ENCODE results near the gene EFEMP1. TPM values are rescaled to one million over a fixed set of nuclear protein-coding genes. Genes with fewer than 3 reads are reported as not detected.

EFEMP1 gene
- total and polyA plus RNA-seq, 2 of the 13 experiments (the other 11 are each of a cell fraction or from before 2014, with no cell fraction given) = not detected

- TF ChIP-seq, protein P1, sequence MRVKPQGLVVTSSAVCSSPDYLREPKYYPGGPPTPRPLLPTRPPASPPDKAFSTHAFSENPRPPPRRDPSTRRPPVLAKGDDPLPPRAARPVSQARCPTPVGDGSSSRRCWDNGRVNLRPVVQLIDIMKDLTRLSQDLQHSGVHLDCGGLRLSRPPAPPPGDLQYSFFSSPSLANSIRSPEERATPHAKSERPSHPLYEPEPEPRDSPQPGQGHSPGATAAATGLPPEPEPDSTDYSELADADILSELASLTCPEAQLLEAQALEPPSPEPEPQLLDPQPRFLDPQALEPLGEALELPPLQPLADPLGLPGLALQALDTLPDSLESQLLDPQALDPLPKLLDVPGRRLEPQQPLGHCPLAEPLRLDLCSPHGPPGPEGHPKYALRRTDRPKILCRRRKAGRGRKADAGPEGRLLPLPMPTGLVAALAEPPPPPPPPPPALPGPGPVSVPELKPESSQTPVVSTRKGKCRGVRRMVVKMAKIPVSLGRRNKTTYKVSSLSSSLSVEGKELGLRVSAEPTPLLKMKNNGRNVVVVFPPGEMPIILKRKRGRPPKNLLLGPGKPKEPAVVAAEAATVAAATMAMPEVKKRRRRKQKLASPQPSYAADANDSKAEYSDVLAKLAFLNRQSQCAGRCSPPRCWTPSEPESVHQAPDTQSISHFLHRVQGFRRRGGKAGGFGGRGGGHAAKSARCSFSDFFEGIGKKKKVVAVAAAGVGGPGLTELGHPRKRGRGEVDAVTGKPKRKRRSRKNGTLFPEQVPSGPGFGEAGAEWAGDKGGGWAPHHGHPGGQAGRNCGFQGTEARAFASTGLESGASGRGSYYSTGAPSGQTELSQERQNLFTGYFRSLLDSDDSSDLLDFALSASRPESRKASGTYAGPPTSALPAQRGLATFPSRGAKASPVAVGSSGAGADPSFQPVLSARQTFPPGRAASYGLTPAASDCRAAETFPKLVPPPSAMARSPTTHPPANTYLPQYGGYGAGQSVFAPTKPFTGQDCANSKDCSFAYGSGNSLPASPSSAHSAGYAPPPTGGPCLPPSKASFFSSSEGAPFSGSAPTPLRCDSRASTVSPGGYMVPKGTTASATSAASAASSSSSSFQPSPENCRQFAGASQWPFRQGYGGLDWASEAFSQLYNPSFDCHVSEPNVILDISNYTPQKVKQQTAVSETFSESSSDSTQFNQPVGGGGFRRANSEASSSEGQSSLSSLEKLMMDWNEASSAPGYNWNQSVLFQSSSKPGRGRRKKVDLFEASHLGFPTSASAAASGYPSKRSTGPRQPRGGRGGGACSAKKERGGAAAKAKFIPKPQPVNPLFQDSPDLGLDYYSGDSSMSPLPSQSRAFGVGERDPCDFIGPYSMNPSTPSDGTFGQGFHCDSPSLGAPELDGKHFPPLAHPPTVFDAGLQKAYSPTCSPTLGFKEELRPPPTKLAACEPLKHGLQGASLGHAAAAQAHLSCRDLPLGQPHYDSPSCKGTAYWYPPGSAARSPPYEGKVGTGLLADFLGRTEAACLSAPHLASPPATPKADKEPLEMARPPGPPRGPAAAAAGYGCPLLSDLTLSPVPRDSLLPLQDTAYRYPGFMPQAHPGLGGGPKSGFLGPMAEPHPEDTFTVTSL (CRISPR knock-in tag; IDR thresholded peaks at IDR 0.05; ENCODE audit: borderline replicate concordance) = no peak
- TF ChIP-seq ZNF138 (CRISPR knock-in tag; IDR thresholded peaks at IDR 0.05; ENCODE audit: low read depth) (no peak), ZNF879 (CRISPR knock-in tag; IDR thresholded peaks at IDR 0.05) (no peak), ZFP36 (IDR thresholded peaks at IDR 0.05; ENCODE audit: borderline replicate concordance, low read depth, low read length, partially characterized antibody) (no peak), ZNF615 (CRISPR knock-in tag; IDR thresholded peaks at IDR 0.05; ENCODE audit: borderline replicate concordance) (no peak), ZNF414 (CRISPR knock-in tag; IDR thresholded peaks at IDR 0.05) (no peak)
- TF ChIP-seq, protein P2, sequence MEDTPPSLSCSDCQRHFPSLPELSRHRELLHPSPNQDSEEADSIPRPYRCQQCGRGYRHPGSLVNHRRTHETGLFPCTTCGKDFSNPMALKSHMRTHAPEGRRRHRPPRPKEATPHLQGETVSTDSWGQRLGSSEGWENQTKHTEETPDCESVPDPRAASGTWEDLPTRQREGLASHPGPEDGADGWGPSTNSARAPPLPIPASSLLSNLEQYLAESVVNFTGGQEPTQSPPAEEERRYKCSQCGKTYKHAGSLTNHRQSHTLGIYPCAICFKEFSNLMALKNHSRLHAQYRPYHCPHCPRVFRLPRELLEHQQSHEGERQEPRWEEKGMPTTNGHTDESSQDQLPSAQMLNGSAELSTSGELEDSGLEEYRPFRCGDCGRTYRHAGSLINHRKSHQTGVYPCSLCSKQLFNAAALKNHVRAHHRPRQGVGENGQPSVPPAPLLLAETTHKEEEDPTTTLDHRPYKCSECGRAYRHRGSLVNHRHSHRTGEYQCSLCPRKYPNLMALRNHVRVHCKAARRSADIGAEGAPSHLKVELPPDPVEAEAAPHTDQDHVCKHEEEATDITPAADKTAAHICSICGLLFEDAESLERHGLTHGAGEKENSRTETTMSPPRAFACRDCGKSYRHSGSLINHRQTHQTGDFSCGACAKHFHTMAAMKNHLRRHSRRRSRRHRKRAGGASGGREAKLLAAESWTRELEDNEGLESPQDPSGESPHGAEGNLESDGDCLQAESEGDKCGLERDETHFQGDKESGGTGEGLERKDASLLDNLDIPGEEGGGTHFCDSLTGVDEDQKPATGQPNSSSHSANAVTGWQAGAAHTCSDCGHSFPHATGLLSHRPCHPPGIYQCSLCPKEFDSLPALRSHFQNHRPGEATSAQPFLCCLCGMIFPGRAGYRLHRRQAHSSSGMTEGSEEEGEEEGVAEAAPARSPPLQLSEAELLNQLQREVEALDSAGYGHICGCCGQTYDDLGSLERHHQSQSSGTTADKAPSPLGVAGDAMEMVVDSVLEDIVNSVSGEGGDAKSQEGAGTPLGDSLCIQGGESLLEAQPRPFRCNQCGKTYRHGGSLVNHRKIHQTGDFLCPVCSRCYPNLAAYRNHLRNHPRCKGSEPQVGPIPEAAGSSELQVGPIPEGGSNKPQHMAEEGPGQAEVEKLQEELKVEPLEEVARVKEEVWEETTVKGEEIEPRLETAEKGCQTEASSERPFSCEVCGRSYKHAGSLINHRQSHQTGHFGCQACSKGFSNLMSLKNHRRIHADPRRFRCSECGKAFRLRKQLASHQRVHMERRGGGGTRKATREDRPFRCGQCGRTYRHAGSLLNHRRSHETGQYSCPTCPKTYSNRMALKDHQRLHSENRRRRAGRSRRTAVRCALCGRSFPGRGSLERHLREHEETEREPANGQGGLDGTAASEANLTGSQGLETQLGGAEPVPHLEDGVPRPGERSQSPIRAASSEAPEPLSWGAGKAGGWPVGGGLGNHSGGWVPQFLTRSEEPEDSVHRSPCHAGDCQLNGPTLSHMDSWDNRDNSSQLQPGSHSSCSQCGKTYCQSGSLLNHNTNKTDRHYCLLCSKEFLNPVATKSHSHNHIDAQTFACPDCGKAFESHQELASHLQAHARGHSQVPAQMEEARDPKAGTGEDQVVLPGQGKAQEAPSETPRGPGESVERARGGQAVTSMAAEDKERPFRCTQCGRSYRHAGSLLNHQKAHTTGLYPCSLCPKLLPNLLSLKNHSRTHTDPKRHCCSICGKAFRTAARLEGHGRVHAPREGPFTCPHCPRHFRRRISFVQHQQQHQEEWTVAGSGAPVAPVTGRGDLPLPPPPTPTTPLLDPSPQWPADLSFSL (CRISPR knock-in tag; IDR thresholded peaks at IDR 0.05) = no peak
- TF ChIP-seq, protein P3, sequence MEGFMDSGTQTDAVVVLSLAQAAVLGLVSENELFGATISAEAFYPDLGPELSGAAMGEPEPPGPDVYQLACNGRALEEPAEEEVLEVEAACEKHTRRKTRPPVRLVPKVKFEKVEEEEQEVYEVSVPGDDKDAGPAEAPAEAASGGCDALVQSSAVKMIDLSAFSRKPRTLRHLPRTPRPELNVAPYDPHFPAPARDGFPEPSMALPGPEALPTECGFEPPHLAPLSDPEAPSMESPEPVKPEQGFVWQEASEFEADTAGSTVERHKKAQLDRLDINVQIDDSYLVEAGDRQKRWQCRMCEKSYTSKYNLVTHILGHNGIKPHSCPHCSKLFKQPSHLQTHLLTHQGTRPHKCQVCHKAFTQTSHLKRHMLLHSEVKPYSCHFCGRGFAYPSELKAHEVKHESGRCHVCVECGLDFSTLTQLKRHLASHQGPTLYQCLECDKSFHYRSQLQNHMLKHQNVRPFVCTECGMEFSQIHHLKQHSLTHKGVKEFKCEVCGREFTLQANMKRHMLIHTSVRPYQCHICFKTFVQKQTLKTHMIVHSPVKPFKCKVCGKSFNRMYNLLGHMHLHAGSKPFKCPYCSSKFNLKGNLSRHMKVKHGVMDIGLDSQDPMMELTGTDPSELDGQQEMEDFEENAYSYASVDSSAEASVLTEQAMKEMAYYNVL (CRISPR knock-in tag; IDR thresholded peaks at IDR 0.05; ENCODE audit: borderline replicate concordance) = no peak
- TF ChIP-seq, protein P4, sequence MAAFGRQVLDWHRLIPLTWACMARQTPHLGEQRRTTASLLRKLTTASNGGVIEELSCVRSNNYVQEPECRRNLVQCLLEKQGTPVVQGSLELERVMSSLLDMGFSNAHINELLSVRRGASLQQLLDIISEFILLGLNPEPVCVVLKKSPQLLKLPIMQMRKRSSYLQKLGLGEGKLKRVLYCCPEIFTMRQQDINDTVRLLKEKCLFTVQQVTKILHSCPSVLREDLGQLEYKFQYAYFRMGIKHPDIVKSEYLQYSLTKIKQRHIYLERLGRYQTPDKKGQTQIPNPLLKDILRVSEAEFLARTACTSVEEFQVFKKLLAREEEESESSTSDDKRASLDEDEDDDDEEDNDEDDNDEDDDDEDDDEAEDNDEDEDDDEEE (CRISPR knock-in tag; IDR thresholded peaks at IDR 0.05) = no peak
These were observed 12.8 kb upstream of the EFEMP1 start (continued) for GRCh38 chr2:55936351-55936750.
